Activated CD8-positive, alpha-beta memory T cell treated with anti-CD3 and anti-CD28 coated beads for 24 hours (primary cell): ENCODE measurements around the gene SEMA3E.
"Not testable (repeated sequence)": the region's sequence is repeated elsewhere in the genome, so short reads cannot be mapped to it uniquely, and the experiment has no call there.

ENCODE experiments used
- DNase-seq: peaks from one replicate; pipeline ENCODE4 v3.0.0-alpha.2; 2020

SEMA3E gene

GRCh38 chr7:83648464-83649241, at the start of gene SEMA3E:
Gene SEMA3E (minus strand): TSS chr7:83649139.
- DNase-seq = no peak

- DNase-seq = no peak
Observed at GRCh38 chr7:83697804-83698530, 49.0 kb upstream of the SEMA3E start.

GRCh38 chr7:83696101-83696500, 47.2 kb upstream of the SEMA3E start:
- no peak for DNase-seq

- no peak for DNase-seq
Observed at GRCh38 chr7:83695128-83695960, 46.4 kb upstream of the SEMA3E start.

- DNase-seq = no peak
Observed at GRCh38 chr7:83693256-83693655, 44.3 kb upstream of the SEMA3E start.

- no peak for DNase-seq
Observed at GRCh38 chr7:83691095-83691494, 42.2 kb upstream of the SEMA3E start.

GRCh38 chr7:83689855-83690254, 40.9 kb upstream of the SEMA3E start:
- DNase-seq = no peak

- DNase-seq = no peak
Observed at GRCh38 chr7:83686416-83686815, 37.5 kb upstream of the SEMA3E start.

- DNase-seq = no peak
Observed at GRCh38 chr7:83684928-83685327, 36.0 kb upstream of the SEMA3E start.

- DNase-seq = no peak
Observed at GRCh38 chr7:83681200-83681778, 32.4 kb upstream of the SEMA3E start.

GRCh38 chr7:83677180-83677866, 28.4 kb upstream of the SEMA3E start:
- DNase-seq = no peak

GRCh38 chr7:83673291-83673690, 24.4 kb upstream of the SEMA3E start:
- DNase-seq = not testable (repeated sequence)

- no peak for DNase-seq
Observed at GRCh38 chr7:83672157-83672556, 23.2 kb upstream of the SEMA3E start.

- DNase-seq = no peak
Observed at GRCh38 chr7:83663131-83663530, 14.2 kb upstream of the SEMA3E start.

GRCh38 chr7:83658126-83658525, 9.2 kb upstream of the SEMA3E start:
- no peak for DNase-seq

- DNase-seq = no peak
Observed at GRCh38 chr7:83655951-83656556, 7.1 kb upstream of the SEMA3E start.

GRCh38 chr7:83652481-83652880, 3.5 kb upstream of the SEMA3E start:
- DNase-seq = no peak

GRCh38 chr7:83649701-83650100, 762 bp upstream of the SEMA3E start:
- no peak for DNase-seq

GRCh38 chr7:83646027-83646426, 2.9 kb downstream of the SEMA3E start:
- DNase-seq = no peak

- no peak for DNase-seq
Observed at GRCh38 chr7:83643739-83644138, 5.2 kb downstream of the SEMA3E start.

- DNase-seq = no peak
Observed at GRCh38 chr7:83643012-83643411, 5.9 kb downstream of the SEMA3E start.
